ENCODE measurements around the gene AUTS2.

GRCh38 chr7:70680743-70681468 lies 1082.6 kb downstream of the AUTS2 start:
- no peak for TF ChIP-seq EZH2 (IDR thresholded peaks at IDR 0.05; ENCODE audit: borderline replicate concordance, low read length)
- TF ChIP-seq, protein P1, sequence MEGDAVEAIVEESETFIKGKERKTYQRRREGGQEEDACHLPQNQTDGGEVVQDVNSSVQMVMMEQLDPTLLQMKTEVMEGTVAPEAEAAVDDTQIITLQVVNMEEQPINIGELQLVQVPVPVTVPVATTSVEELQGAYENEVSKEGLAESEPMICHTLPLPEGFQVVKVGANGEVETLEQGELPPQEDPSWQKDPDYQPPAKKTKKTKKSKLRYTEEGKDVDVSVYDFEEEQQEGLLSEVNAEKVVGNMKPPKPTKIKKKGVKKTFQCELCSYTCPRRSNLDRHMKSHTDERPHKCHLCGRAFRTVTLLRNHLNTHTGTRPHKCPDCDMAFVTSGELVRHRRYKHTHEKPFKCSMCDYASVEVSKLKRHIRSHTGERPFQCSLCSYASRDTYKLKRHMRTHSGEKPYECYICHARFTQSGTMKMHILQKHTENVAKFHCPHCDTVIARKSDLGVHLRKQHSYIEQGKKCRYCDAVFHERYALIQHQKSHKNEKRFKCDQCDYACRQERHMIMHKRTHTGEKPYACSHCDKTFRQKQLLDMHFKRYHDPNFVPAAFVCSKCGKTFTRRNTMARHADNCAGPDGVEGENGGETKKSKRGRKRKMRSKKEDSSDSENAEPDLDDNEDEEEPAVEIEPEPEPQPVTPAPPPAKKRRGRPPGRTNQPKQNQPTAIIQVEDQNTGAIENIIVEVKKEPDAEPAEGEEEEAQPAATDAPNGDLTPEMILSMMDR (IDR thresholded peaks at IDR 0.05; ENCODE audit: low read length): no peak

All from OCI-LY1 (cell line).